SIG-M5 treated with dmso at 0.1 percent for 504 hours (cell line): ENCODE results near the gene GTF3C4.
A peak's percentile ranks its signal among the peaks of the same experiment; 100 is the strongest.
"Not testable (repeated sequence)": the region's sequence is repeated elsewhere in the genome, so short reads cannot be mapped to it uniquely, and the experiment has no call there.

Experiments
- DNase-seq: peaks from one replicate; lab custom pipeline; 2025; ENCODE audit not compliant: unreplicated experiment; lab: John Stamatoyannopoulos, UW

The GTF3C4 gene

GRCh38 chr9:132697230-132697629, 27.0 kb downstream of the GTF3C4 start:
- no peak for DNase-seq

DNA sequence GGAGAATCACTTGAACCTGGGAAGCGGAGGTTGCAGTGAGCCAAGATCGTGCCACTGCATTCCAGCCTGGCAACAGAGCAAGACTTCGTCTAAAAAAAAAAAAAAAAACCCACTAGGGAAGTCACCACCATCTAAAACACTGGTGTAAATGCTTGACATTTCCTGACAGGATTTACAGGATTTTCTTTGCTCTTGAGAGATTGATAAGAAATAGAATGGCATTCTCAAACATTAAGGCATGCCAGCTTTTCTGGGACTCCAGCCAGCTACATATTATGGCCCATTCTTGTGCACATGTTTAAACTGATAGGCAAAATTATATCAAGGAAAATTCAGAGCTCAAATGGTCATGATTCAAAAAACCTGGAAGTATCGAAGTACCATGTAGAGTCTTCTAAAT, 28.7 kb downstream of the GTF3C4 start:
- DNase-seq: peak; percentile 19

- DNase-seq: no peak
Observed at GRCh38 chr9:132699956-132700355, 29.7 kb downstream of the GTF3C4 start.

DNA sequence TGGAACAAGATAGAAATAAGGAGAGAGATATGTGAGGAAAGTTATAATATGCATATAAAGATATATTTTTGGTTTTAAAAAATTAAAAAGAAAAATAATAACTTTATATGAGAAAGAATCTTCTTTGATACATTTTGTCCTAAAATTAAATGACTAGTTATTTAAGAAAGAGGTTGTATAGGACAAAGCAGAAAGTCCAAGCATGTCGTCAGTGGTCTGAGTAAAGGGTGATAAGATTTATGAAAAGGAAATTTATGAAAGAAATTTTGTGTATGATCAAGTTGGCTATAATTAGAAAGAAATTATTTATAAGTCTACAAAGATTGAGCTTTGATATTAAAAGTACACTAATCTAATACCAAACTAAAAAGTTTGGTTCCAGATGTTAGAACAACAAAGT, 32.0 kb downstream of the GTF3C4 start:
- no peak for DNase-seq

GRCh38 chr9:132703336-132703735, 33.1 kb downstream of the GTF3C4 start:
- DNase-seq: no peak

- DNase-seq: no peak
Observed at GRCh38 chr9:132708239-132708638, 38.0 kb downstream of the GTF3C4 start.

DNA sequence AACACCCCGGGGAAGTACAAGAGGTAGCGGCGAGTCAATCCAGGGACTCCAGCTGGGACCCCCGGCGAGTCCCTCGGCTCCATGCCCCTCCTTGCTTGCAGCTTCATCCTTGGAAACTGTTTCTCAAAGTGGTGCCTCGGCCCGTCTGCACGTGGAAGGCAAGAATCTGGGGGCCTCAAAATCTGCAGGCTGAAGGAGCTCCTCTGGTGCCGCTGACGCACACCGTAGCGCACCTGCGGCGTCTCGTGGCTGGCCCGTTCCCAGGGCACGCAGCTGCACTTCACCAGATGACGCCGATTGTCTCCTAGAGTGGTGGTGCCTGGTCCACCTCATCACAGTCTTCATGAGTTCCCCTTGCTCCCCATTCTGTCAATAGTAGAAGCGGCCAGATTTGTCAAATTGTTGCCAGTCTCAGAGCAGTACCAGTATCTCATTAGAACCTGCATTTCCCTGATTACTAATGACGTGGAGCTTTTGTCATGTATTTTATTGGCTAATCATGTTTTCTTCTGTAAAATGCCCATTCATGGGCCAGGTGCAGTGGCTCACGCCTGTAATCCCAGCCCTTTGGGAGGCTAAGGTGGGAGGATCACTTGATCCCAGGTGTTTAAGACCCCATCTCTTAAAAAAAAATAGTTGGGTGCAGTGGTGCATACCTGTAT, 38.6 kb downstream of the GTF3C4 start:
- DNase-seq: no peak

DNA sequence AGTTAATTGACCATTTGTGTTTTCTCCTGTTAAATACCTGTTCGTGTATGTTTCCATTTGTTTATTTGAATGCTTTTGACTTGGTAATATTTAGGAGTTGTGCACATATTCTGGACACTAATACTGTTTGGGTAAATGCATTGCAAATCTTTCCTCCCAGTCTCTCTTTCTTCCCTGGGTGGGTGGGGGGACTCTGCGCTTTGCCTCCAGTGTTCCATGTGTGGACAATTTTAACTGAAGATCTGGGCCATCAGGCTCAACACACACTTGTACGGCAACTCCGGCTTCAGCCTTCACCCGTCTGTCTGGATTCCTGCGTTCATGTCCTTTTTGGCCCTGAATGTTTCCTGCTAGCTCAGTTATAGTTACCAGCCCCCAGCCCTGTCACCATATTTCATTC, 40.1 kb downstream of the GTF3C4 start:
- DNase-seq: no peak

- DNase-seq: not testable (repeated sequence)
Observed at GRCh38 chr9:132711152-132711551, 40.9 kb downstream of the GTF3C4 start.

DNA sequence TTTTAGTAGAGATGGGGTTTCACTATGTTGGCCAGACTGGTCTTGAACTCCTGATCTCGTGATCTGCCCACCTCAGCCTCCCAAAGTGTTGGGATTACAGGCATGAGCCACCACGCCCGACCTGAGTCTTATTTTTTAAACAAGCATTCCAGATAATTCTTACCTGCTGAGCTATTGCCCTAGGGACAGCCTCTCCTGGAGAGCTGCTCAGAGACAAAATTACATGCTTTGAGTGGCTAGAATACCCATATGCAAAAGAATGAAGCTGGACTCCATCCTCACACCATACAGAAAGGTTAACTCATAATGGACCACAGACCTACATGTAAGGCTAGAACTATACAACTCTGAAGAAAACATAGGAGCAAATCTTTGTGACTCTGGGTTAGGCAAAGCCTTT, 41.6 kb downstream of the GTF3C4 start:
- DNase-seq: no peak

DNA sequence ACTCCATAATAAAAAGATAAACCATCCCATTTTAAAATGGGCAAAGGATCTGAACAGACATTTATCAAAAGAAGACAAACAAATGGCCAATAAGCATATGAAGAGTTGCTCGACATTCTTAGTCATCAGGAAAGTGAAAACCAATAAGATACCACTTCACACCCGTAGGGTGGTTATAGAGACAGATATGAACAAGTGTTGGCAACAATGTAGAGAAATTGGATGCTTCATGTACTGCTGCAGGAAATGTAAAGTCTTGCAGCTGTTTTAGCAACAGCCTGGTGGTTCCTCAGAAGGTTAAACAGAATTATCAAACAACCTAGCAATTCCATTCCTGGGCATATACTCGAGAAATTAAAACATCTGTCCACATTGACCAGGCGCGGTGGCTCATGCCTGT, 42.5 kb downstream of the GTF3C4 start:
- DNase-seq: no peak

GRCh38 chr9:132716007-132716406, 45.7 kb downstream of the GTF3C4 start:
- no peak for DNase-seq

DNA sequence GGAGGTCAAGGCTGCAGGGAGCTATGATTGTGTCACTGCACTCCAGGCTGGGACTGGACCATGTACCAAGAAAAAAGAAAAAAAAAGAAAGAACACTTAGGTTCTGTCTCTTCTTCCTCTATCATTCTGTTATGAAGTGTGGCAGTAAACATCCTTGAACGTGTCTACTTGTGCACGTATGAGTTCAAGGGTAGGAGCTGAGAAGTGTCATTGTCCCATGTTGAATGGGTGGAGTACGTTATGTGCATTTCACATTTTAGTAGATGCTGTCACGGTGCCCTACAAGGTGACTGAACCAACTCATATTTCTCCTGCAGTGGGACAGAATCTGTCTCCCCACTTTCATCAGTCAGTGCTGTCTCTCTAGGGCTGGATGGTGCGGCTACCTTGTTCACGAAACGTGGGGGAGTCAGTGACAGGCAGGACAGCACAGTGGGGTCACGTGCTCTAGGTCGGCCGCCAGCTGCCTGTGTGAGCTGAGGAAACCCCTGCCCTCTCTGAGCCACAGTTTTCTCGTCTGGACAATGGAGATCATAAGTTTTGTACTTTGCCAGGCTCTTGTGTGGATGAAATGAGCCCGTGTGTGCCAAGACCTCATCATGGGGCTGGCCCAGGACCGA, 47.2 kb downstream of the GTF3C4 start:
- no peak for DNase-seq

DNA sequence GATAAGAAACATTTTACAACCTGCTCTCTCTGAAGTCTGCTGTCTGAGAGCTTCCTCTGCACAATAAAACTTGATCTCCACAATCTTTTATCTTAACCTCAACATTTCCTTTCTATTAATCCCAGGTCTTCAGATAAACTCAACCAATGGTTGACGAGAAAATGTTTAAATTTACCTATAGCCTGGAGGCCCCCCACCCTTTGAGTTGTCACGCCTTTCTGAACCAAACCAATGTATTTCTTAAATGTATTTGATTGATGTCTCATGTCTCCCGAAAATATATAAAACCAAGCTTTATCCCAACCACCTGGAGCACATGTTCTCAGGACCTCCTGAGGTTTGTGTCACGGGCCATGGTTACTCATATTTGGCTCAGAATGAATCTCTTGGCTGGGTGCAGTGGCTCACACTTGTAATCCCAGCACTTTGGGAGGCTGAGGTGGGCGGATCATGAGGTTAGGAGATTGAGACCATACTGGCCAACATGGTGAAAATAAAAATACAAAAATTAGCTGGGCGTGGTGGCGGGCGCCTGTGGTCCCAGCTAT, 48.2 kb downstream of the GTF3C4 start:
- not testable (repeated sequence) for DNase-seq

GRCh38 chr9:132721661-132722060, 51.4 kb downstream of the GTF3C4 start:
- DNase-seq: no peak

GRCh38 chr9:132722564-132723065, 52.4 kb downstream of the GTF3C4 start:
- DNase-seq: no peak

DNA sequence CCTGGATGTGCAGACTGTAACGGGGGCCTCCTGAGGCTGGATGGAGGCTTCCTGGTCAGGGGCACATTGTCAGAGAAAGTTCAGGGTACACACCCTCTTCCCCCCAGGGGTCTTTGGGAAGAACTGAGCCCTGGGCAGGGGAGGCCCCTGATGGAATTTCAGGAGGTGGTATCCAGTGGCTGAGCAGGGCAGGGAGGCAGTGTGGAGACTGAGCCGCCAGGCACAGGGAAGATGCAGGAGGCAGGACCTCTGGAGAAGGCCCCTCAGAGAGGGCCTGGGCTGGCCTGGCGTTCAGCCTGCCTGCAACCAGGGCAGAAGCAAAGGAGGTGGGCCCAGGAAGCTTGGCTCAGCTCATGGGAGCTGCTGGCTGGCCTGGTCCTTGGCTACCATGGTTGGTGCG, 53.5 kb downstream of the GTF3C4 start:
- no peak for DNase-seq

GRCh38 chr9:132725306-132725705, 55.0 kb downstream of the GTF3C4 start:
- DNase-seq: no peak

GRCh38 chr9:132726576-132727130, 56.4 kb downstream of the GTF3C4 start:
- DNase-seq: no peak

DNA sequence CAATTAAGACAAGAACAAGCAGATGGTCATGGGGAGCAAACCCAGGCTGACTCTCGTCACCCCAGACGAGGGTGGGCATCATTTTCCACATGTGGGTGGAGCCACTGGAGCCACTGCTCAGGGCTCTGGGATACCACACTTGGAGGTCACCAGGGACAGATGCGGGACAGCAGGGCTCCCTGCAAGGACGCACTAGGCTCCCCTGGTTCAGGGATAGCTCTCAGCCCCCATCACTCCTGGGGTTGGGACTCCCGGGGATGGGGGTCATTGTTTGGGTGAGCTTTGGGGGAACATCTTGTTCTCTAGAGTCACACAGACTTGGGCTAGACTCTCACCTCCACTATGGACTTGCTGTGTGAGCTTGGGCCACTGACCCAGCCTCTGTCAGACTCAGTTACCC, 57.8 kb downstream of the GTF3C4 start:
- DNase-seq: no peak

DNA sequence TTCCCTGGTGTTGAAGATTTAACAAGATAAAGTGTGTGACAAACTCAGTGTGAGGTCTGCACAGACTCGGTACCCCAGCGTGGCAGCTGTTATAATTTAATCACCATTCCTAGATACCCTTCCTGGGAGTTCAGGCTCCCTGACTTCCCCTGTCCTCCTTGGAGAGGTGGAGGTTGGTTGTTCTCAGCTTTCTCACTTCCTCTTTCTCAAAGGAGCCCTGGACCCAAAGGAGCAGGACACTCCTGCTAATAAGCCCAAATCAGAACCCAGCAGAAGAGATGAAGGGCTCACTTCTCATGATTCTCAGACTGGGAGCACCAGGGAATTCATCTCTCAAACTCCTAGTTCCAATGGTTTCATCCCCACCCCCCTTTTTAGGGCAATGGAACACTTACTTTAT, 58.2 kb downstream of the GTF3C4 start:
- no peak for DNase-seq

DNA sequence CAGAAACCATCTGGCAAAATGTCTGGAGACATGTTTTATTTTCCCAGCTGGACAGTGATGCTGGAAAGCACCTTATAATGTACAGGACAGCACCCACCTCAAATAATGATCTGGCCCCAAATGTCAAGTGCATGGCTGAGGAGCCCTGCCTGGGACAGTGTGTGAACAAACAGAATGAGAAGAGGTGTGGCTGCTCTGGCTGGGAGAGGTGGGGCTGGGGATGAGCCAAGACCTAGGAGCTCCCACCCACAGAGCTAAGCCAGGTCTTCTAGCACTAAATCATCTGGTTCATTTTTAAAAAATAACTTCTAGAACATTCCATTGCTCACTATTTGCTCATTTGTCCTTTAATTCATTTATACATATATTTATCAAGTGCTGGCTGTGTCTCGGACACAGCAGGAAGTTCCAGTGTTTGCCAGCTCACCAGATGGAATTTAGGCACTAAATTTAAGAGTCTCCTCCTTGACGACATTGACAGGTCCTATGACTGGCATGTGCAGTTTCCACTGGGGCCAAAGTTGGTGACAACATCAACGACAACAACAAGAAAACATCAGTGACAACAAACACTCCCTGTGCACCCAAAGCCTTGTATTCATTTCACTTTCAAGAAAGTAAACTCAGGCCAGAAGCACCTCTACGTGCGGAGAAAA, 59.1 kb downstream of the GTF3C4 start:
- DNase-seq: no peak
